CD4-positive, alpha-beta T cell treated with Interleukin-6 at 100 ng/mL for 8 hours (primary cell): Measurements from ENCODE around the gene ARHGEF26.
"Not testable (repeated sequence)": the region's sequence is repeated elsewhere in the genome, so short reads cannot be mapped to it uniquely, and the experiment has no call there.

Experiments
- DNase-seq: peaks from one replicate; pipeline ENCODE4 v3.0.0-alpha.2; 2020; ENCODE audit warnings: mixed read lengths, low spot score

ARHGEF26 gene

GRCh38 chr3:154120961-154121700 is at the start of gene ARHGEF26:
TSS of gene ARHGEF26 (plus strand) at chr3:154121390. CDS start at chr3:154121993, 603 bp downstream.
- DNase-seq, result peak; percentile 51

- DNase-seq, result no peak
These were observed 46.2 kb upstream of the ARHGEF26 start for GRCh38 chr3:154074966-154075365.

- DNase-seq, result no peak
These were observed 42.5 kb upstream of the ARHGEF26 start for GRCh38 chr3:154078672-154079071.

- DNase-seq, result no peak
These were observed 39.9 kb upstream of the ARHGEF26 start for GRCh38 chr3:154081305-154081704.

- DNase-seq, result no peak
These were observed 36.1 kb upstream of the ARHGEF26 start for GRCh38 chr3:154085071-154085470.

- DNase-seq, result no peak
These were observed 35.4 kb upstream of the ARHGEF26 start for GRCh38 chr3:154085799-154086198.

GRCh38 chr3:154086286-154086685 is 34.9 kb upstream of the ARHGEF26 start:
- DNase-seq, result no peak

GRCh38 chr3:154087756-154088480 is 33.3 kb upstream of the ARHGEF26 start:
- DNase-seq, result not testable (repeated sequence)

- DNase-seq, result no peak
These were observed 31.5 kb upstream of the ARHGEF26 start for GRCh38 chr3:154089421-154090420.

GRCh38 chr3:154094051-154094450 is 27.1 kb upstream of the ARHGEF26 start:
- no peak for DNase-seq

- no peak for DNase-seq
These were observed 25.3 kb upstream of the ARHGEF26 start for GRCh38 chr3:154095832-154096421.

GRCh38 chr3:154098376-154098775 is 22.8 kb upstream of the ARHGEF26 start:
- no peak for DNase-seq

GRCh38 chr3:154100556-154100955 is 20.6 kb upstream of the ARHGEF26 start:
- no peak for DNase-seq

- no peak for DNase-seq
These were observed 19.9 kb upstream of the ARHGEF26 start for GRCh38 chr3:154101250-154101649.

GRCh38 chr3:154102225-154102624 is 19.0 kb upstream of the ARHGEF26 start:
- no peak for DNase-seq

GRCh38 chr3:154105218-154105975 is 15.8 kb upstream of the ARHGEF26 start:
- no peak for DNase-seq

GRCh38 chr3:154111365-154111935 is 9.7 kb upstream of the ARHGEF26 start:
- DNase-seq, result no peak

- no peak for DNase-seq
These were observed 8.9 kb upstream of the ARHGEF26 start for GRCh38 chr3:154112146-154112852.

- no peak for DNase-seq
These were observed 7.6 kb upstream of the ARHGEF26 start for GRCh38 chr3:154113609-154114008.

GRCh38 chr3:154115332-154115731 is 5.9 kb upstream of the ARHGEF26 start:
- DNase-seq, result no peak
